DND-41 (cell line): ENCODE results near the gene RBMS1.
A peak's percentile ranks its signal among the peaks of the same experiment; 100 is the strongest.

Source experiments
- ATAC-seq: fragments of 200-7000 bp; cut with Tn5 transposase; 3 replicates; pipeline ENCODE4 v1.9.1; 2021; ENCODE audit warnings: low read depth; ENCODE audit not compliant: insufficient read depth
- DNase-seq: peaks from one replicate; pipeline ENCODE4 v3.0.0-alpha.2; 2020
- H2AFZ ChIP-seq: 2 replicates; pipeline ENCODE4 v1.6.0; 2012; ENCODE audit warnings: low read depth, low read length
- H3K27ac ChIP-seq: 2 replicates; pipeline ENCODE4 v1.5.1; 2012; ENCODE audit warnings: low read length, inconsistent platforms
- H3K27me3 ChIP-seq: fragments of 200-600 bp; sonication (generic); 2 replicates; pipeline ENCODE4 v1.6.0; 2012; ENCODE audit warnings: low read length, mild to moderate bottlenecking, inconsistent platforms; ENCODE audit not compliant: insufficient read depth, poor library complexity
- H3K36me3 ChIP-seq: 2 replicates; pipeline ENCODE4 v1.5.1; 2012; ENCODE audit warnings: low read length, inconsistent platforms; ENCODE audit not compliant: insufficient read depth
- H3K4me1 ChIP-seq: 2 replicates; pipeline ENCODE4 v1.5.1; 2012; ENCODE audit warnings: mild to moderate bottlenecking, low read length; ENCODE audit not compliant: insufficient read depth
- H3K4me2 ChIP-seq: 2 replicates; pipeline ENCODE4 v1.6.0; 2012; ENCODE audit warnings: mild to moderate bottlenecking, moderate library complexity, low read length, inconsistent platforms; ENCODE audit not compliant: insufficient read depth
- H3K4me3 ChIP-seq, 2 experiments: fragments of 200-600 bp in 1 of 2; shearing (Covaris generic) in 1 of 2; 2 replicates each; pipeline ENCODE4 v1.5.1; 2012 to 2016; ENCODE audit warnings: inconsistent platforms in 2 of 2, low read length in 2 of 2, mild to moderate bottlenecking in 2 of 2, low read depth in 1 of 2, moderate library complexity in 1 of 2
- H3K79me2 ChIP-seq: 2 replicates; pipeline ENCODE4 v1.6.0; 2012; ENCODE audit warnings: low read length, inconsistent platforms; ENCODE audit not compliant: insufficient read depth
- H3K9ac ChIP-seq: 2 replicates; pipeline ENCODE4 v1.6.0; 2012; ENCODE audit warnings: low read depth, mild to moderate bottlenecking, inconsistent platforms, low read length, moderate library complexity
- H3K9me3 ChIP-seq: 2 replicates; pipeline ENCODE4 v1.5.1; 2012; ENCODE audit warnings: low read length, moderate library complexity, mild to moderate bottlenecking, inconsistent platforms; ENCODE audit not compliant: insufficient read depth, severe bottlenecking
- H4K20me1 ChIP-seq: 2 replicates; pipeline ENCODE4 v1.6.0; 2012; ENCODE audit warnings: low read length; ENCODE audit not compliant: insufficient read depth
- CTCF ChIP-seq: IDR thresholded peaks from 2 replicates; pipeline ENCODE4 v1.5.1; 2012; ENCODE audit warnings: borderline replicate concordance, low read length, moderate library complexity, mild to moderate bottlenecking; ENCODE audit not compliant: poor library complexity, severe bottlenecking; ENCODE audit errors: extremely low read depth
- EZH2 ChIP-seq: IDR thresholded peaks from 3 replicates; pipeline ENCODE4 v1.6.1; 2012; ENCODE audit warnings: borderline replicate concordance, low read depth, mild to moderate bottlenecking, moderate library complexity, low read length, inconsistent platforms; ENCODE audit not compliant: severe bottlenecking

The RBMS1 gene

DNA sequence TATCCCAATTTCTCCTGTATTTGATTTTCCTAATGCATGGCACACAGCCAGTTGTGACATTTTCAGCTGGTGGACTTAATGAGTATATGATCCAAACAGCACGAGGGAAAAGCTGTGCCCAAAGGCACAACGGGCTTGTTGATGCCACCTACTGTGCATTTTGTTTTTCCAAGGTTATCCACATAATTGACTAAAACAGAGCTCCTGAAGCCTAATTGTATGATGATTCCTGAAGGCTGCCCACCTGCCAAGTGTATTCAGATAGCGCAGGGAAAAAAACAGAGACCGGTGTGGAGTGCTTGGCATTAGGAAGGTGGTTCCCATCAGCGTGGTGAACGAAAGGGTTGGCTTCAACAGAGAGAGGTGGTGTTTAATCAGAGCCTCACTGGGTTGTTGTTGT is 14.9 kb downstream of the RBMS1 start:
- DNase-seq, result no peak
- Histone ChIP-seq H2AFZ (no peak overlapping the region), H4K20me1 (peaks cover 5% of the 10 kb centered on the region; the same call in 1 of the 2 replicates), H3K79me2 (peaks cover 18% of the 10 kb centered on the region), H3K36me3 (no peaks in the 10 kb centered on the region), H3K4me2 (no peak overlapping the region), H3K27me3 (no peaks in the 10 kb centered on the region), H3K4me3 (no peak overlapping the region), H3K9ac (no peak overlapping the region), H3K9me3 (no peaks in the 10 kb centered on the region), H3K4me1 (peaks cover 38% of the 10 kb centered on the region), H3K27ac (no peak overlapping the region)
- no peak for ATAC-seq
- TF ChIP-seq EZH2 (no peak), CTCF (no peak)

DNA sequence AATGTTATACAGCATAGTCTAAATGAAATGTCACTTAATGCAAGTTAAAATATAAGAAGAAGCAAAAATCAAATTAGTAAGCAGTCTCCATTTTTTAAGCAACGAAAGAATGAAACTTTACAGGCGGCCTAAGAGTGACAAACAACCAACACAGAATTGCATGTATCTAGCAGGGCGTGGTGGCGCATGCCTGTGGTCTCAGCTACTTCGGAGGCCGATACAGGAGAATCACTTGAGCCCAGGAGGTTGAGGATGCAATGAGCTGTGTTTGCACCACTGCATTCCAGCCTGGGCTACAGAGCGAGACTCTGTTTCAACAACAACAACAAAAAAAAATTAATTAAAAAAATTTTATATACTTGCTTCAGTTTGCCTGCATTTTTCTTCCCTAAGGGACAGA is 16.6 kb downstream of the RBMS1 start:
- H3K27ac ChIP-seq, result no peak overlapping the region

GRCh38 chr2:160474891-160475787 is 18.5 kb downstream of the RBMS1 start:
- Histone ChIP-seq H3K9ac (no peak overlapping the region), H3K4me3 (no peak overlapping the region), H3K79me2 (peaks cover 7% of the 10 kb centered on the region; the same call in 1 of the 2 replicates), H3K27me3 (no peaks in the 10 kb centered on the region), H3K36me3 (no peaks in the 10 kb centered on the region), H3K4me2 (peak overlapping the region; percentile 53; the same call in 1 of the 2 replicates), H4K20me1 (0 out of 2 replicates have a peak, but pooled peaks cover 5% of the 10 kb centered on the region), H3K4me1 (peaks cover 30% of the 10 kb centered on the region), H3K27ac (no peak overlapping the region; the same call in 1 of the 2 replicates), H3K9me3 (no peaks in the 10 kb centered on the region), H2AFZ (no peak overlapping the region)
- no peak for TF ChIP-seq EZH2
- TF ChIP-seq CTCF, result no peak
- DNase-seq (no peak), ATAC-seq (peak; percentile 37; the same call in 1 of the 3 replicates)

More for the DNA sequence above, 16.6 kb downstream of the RBMS1 start:
- Histone ChIP-seq H4K20me1 (0 out of 2 replicates have a peak, but pooled peaks cover 5% of the 10 kb centered on the region), H3K27me3 (no peaks in the 10 kb centered on the region), H3K36me3 (no peaks in the 10 kb centered on the region), H3K9ac (no peak overlapping the region), H3K4me3 (no peak overlapping the region), H3K4me1 (peaks cover 30% of the 10 kb centered on the region), H2AFZ (no peak overlapping the region), H3K9me3 (no peaks in the 10 kb centered on the region), H3K4me2 (no peak overlapping the region), H3K79me2 (peaks cover 14% of the 10 kb centered on the region)
- DNase-seq, result no peak
- ATAC-seq, result no peak
- TF ChIP-seq EZH2 (no peak), CTCF (no peak)
